ENCODE measurements around the gene ENOX2.
"Not testable (repeated sequence)": the region's sequence is repeated elsewhere in the genome, so short reads cannot be mapped to it uniquely, and the experiment has no call there.

Gene ENOX2

DNA sequence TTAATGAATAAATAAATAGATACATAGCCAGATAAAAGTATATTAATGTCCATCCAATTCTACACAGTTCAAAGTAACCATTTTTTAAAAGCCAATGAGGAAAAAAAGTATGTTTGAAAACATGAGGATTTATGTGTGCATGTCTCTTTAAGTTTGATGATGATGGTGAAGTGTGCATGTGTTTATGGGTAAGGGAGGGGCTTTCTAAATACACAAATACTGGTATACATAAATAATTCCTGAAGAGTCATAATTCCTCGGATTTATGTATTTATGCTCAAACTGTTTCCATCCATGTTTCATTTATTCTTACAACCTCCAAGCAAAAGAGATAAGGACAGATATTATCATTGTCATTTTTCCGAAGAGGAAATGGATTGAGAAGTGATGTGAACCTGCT is 75.4 kb downstream of the ENOX2 start:
- DNase-seq, result no peak

DNA sequence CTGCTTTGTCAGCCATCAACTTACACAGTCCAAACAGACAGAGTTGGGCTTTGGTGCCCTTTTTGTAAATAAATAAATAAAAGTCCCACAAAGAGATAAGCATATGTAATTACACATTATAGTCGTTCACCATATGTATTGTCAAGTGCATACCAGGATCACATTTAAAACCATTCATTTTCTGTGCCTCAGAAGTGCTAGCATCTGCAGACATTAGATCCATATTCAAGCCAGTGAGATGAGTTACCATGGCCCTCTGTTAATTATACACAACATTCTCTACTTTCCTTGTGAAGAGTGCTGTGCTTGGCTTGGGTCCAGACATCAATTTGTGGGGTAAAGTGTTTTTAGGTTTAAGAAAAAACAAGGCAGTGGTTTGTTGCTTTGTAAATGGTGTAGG is 76.8 kb downstream of the ENOX2 start:
- no peak for DNase-seq

DNA sequence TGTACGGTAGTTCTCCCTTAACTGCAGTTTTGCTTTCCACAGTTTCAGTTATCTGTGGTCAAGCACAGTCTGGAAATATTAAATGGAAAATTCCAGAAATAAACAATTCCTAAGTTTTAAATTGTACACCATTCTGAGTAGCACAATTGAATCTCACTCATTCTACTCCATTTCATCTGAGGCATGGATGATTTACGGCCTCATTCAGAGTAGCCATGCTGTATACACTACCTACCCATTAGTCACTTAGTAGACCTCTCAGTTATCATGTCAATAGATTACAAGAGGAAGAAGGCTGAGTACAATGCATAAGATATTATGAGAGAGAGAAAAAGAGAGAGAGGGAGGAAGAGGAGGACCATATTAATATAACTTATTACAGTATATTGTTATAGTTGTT is 77.5 kb downstream of the ENOX2 start:
- no peak for DNase-seq

DNA sequence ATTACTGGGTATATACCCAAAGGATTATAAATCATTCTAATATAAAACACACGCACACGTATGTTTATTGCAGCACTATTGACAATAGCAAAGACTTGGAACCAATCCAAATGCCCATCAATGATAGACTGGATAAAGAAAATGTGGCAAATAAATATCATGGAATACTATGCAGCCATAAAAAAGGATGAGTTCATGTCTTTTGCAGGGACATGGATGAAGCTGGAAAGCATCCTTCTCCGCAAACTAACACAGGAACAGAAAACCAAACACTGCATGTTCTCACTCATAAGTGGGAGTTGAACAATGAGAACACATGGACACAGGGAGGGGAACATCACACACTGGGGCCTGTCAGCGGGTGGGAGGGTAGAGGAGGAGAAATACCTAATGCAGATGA is 83.6 kb downstream of the ENOX2 start:
- not testable (repeated sequence) for DNase-seq

DNA sequence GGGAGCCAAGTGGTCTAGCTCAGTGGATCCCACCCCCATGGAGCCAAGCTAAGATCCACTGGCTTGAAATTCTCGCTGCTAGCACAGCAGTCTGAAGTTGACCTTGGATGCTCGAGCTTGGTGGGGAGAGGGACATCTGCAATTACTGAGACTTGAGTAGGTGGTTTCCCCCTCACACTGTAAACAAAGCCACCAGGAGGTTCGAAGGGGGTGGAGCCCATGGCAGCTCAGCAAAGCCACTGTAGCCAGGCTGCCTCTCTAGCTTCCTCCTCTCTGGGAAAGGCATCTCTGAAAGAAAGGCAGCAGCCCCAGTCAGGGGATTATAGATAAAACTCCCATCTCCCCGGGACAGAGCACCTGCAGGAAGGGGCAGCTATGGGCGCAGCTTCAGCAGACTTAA is 89.1 kb downstream of the ENOX2 start:
- DNase-seq, result not testable (repeated sequence)

DNA sequence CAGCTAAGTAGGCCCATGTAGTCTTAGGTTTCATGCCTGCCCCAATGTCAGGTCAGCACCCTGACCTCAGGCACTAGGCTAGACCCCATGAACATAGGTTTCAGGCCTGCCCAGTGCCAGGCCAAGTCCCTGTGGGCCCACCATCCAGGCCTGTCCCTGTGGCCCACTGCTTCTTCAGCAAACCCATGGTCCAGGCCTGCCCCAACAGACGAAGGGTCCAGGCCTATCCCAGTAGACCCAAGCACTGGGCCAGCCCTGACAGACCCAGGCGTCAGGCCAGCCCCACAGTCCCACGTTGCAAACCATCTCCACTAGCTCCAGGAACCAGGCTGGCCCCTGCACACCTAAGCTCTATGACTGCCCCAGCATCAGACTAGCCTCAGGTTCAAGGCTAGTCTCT is 92.4 kb downstream of the ENOX2 start:
- no peak for DNase-seq

DNA sequence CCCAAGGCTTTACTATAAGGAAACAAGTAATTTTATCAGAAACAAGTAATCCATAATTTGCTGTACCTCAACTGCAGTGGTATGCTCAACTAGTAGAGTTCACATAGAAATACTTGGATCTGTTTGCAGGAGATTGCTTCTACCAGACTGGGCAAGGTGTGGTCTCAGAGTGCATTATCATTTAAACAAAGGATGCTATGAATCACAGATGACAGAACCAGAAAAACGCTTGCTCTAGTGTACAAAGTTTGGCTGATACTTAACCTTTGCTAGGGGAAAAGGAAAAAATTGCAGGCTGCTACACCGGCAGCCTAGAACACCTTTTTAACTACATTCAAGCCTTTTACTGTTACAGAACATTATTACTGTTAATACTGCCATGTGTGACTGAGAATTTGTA is 97.1 kb downstream of the ENOX2 start:
- DNase-seq, result no peak

DNA sequence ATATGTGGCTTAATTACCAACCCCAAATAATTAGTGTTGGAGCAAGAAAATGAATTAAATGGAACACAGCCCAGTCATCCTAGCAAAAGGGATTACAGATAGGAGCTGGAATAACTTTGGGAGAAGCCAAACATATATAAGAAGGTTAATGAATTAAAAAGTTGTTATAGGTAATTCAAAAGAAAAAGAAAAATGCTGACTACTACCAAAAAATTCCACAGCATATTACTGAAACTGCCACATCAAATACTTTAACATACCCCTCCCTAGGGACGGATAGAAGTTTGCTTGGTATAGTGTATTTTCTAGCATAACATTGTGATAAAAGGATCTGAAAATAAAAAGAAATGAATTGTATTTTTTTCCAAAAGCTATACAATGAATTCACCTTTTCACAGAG is 99.5 kb downstream of the ENOX2 start:
- no peak for DNase-seq

DNA sequence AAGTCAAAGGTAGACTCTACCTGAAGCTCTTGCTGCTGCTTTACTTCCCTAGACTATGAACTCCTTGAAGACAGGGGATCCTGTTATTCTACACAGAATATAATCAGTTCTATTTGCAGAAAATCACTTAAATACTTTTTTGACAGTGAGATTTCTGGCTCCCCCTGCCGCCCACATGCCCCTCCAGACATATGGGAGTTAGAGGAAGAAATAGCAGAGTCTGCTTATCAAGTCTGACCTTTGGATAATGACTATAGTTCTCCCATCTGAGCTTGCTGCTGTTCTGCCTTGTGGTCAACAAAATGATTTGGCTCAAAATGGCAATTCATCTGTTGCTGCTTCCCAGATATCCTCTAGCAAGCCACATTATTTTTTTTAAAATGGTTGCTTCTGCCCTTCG is 101.1 kb downstream of the ENOX2 start:
- DNase-seq, result no peak

DNA sequence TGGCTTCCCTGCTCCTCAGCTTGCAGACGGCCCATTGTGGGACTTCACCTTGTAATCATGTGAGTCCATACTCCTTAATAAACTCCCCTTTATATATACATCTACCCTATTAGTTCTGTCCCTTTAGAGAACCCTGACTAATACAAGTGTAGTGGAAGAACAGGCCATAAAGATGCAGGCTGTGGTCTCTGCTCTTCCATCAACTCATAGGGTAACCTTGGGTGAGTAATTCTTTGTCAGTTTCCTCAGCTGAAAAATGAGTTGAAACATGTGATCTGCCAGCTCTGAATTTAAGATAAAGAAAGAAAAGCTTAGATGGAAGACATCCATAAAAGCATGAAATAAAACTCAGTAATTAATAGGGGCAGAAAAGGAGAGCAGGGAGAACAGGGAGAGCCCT is 103.6 kb downstream of the ENOX2 start:
- DNase-seq, result no peak

DNA sequence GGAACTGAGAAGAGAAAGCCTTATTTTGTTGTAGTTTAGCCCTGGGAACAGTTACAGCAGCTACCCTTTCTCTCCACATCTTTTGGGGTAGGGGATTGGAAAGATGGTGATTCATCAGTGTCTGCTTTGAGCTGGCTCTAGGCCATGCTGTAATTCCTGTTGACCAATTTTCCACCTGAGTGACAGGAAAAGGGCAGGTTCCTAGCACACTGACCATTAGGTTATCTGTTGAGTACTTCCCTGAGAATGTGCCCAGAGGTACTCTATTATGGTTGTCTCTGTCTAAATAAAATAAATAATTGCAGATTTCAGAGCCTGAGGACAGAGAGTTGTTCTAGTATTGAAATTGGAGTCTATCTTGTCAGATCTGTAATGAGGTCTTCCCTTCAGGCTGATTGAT is 109.0 kb downstream of the ENOX2 start:
- DNase-seq, result no peak

DNA sequence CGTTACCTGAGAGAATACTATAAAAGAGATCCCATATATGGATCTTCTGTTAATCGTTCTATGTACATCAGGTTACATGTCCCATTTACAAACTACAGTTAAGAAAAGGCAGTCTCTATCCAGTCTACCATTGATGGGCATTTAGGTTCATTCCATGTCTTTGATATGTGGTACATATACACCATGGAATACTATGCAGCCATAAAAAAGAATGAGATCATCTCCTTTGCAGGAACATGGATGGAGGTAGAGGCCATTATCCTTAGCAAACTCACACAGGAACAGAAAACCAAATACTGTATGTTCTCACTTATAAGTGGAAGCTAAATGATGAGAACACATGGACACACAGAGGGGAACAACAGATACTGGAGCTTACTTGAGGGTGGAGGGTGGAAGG is 111.1 kb downstream of the ENOX2 start:
- not testable (repeated sequence) for DNase-seq

DNA sequence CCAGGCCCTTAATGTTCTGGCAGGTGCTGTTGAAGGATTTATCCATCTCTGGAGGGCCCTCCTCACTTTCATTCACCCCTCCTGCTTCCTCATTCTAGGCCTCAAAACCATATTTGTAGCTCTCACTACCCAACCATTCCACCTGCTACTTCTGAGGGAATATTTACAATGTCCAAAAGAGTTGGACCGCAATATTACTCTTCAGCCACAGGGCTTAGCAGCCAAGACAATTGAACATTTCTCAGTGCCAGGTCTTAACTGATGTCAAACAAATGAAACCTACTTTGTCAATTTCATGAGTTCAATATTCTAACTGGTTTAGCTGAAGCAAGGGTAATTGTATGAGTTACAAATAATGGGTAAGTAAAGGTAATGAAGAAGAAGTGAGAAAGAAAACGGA is 113.2 kb downstream of the ENOX2 start:
- no peak for DNase-seq

DNA sequence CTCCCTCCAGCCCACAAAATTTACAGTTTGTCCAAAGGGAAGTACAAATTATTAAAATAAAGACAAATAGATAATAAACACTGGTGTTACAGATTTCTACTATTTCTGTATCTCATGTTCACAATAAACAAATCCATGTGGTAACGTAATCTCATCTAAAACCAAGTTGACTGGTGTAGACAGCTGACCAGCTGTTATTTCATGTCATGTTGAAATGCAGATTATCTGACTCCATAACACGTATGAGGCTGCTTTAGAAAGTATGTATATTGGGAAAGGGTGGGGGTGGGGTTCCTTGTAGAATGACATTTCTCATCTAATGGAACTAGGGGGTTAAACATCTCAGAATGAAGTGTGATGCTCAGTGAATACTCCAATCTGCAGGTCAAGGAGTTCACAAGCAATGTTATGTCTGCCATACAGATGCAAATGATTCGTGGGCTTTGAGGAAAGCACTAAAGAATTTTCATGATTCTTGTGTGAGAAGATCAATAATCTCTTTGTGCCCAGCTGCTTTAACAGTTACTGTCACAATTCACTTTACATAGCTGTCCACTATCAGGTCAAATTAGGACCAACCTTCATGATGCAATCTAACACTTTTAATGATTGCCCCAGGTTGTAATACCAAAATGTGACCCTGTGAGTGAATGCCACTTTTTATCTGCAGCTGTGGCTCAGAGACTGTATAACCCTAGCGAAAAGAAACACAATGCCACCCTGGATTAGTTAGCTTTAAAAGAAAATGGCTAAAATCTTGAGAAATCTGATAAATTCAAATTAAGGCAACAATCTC is 114.0 kb downstream of the ENOX2 start:
- no peak for DNase-seq

DNA sequence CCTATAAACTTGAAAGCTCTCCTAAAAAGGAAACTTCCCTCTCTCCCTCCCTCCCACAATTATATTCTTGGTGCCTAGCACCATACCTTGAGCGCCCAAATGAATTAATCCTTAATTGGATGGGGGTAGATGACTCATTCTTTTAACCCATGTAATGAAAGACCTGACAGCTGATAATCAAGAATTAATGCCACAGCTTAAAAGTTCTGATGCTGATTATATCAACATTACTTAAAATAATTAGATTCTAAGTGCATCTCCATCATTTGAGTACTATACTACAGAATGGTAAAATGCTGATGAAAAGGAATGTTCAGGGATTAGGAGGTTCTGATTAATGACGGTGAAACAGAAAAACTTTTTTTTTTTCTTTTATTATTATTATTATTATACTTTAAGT is 117.0 kb downstream of the ENOX2 start:
- no peak for DNase-seq

DNA sequence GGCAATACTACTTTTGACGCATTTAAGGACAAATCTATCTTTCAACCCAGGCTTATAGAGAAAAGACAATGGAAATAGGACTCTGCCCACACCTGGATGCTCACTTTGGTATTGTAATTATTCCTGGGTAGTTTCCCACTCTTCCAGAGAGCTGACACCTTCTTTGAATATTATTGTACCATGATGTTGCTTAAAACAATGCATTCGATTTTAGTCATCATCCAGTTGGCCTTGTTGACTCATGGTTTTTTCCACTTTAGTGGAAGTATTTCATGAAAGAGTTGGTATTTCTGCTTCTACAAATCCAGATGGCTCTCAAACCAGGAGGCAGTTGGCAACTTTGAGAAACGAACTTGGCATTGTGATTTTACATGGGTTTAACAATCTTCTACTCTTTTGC is 124.2 kb downstream of the ENOX2 start:
- no peak for DNase-seq

DNA sequence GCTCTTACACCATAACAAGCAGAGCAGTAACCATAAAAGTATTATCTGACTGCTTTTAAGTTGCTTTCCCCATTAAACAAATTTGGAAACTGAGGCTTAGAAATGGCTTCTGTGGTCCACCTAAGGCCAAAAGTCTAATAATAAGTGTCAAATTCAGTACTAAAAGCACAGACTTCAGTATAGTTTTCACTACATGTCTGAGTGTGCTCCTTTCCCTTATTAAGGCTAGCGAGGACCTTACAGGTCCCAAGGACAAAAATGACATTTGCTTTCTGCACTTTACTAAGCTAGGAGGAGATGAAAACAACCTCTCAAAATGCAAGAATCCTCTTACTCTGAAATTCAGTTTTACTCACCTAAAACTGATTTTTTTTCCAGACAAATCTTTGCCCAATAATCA is 127.2 kb downstream of the ENOX2 start:
- no peak for DNase-seq

DNA sequence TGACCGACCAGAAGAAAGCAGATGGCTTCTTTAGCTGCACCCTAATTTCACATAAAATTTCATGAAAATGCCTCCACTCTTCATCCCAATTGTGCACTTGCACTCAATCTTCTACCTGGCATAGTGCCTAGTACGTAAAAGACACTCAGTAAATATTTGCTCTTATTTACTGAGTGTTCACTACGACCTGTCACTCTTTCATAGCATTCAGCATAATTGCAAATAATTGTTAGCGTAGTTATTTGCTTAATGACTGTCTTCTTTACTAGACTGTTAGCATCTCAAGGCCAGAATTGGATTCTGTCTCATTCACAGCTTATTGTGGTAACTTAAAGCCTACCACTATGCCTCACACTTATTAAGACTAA is 130.2 kb downstream of the ENOX2 start:
- DNase-seq, result no peak

DNA sequence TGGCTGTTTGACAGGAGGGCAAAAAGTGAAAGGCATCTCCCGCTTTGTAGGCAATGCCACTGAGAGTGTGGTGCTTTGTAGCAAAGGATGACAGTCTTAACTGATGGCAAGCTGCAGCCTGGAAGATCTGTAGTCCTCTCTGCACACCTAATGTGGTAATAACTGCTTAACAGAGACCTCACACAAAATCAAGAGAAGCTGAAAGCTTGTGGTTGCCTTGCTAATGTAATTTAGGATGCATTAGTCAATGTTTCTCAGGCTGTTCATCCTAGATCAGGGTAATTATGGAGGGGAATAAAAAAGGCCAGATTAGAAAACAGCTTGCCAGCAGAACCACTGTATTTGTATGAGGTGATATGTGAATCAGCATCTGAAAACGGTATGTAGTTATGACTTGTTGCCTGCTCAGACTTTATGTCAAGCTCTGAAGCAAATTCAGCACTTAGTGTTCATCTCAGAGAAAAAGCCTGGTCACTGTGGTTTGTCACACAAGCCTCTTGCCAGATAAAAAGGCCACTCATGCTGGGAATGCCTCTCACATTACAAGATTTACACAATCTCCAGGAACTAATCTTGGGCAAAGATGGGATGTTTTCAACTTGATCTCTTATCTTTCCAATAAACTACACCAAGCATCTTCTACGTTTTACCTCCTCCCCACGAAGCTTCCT is 130.8 kb downstream of the ENOX2 start:
- peak in 1 of 51 donors; percentile 9 for DNase-seq

DNA sequence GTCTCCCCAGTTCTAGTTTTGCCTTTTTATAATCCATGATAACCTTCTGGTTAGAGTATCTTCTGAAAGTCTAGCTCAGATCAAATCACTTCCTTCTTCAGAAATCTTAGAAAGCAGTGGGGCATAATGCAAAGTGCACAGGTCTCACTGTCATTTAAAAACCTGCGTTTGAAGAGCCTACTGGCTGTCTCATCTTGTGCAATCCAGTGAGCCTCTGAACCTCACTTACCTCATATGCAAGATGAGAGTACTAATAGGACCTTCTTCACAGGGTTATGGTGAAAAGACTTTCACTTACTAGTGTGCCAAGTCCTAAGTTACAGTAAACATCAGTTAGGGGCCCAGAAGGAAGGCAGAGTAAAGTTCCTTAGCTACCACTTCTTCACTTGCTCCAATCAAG is 131.4 kb downstream of the ENOX2 start:
- DNase-seq, result no peak

DNA sequence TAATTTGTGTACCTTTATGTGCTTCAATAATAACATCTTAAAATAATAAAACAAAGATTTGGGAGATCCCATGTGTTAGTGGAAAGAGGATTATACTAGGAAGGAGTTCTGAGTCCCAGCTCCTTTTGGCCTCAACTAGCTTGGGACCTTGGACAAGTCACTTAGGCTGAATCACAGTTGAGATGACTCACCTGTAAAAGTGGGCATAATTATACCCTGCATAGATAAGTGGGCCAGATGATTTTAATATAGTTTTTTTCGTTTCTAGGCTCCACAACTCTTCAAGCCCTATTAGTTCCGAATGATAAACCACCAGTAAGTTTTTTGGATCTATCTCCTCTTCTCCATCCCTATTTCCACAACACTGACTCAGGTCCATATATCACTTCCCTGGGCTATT is 131.8 kb downstream of the ENOX2 start:
- DNase-seq, result no peak

DNA sequence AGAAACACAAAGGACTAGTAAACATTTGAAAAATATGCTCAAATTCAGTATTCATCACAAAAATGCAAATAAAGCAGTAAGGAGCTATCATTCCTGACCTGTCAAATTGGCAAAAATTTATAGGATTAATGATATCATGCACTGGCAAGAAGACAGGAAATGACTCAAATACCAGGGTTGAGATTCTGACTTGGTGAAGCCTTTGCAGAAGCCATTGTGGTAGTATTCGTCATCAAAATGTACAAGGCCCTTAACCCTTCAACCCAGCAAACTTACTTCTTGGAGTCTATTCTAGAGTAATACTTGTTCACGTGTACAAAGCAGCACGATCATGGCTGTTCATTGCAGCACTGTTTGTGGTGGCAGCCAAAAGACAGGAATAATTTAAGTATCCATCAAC is 132.4 kb downstream of the ENOX2 start:
- DNase-seq, result no peak

DNA sequence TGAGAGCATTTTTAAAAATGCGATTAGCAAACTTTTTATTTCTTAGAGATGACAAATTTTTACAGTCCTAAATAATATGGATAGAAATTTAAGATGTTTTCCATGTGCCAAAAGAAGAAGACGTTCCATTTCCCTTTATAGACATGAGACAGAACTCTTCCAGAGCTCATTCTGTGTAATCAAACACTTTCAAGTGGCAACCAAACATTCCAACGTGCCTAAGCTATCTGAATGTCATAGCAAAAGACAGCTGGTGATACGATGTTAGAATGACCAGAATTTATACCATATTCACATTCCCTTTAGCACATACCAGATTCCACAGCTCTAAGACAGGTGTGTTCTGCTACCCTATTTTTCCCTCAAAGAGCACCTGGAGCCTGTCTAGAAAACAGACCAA is 133.2 kb downstream of the ENOX2 start:
- no peak for DNase-seq

DNA sequence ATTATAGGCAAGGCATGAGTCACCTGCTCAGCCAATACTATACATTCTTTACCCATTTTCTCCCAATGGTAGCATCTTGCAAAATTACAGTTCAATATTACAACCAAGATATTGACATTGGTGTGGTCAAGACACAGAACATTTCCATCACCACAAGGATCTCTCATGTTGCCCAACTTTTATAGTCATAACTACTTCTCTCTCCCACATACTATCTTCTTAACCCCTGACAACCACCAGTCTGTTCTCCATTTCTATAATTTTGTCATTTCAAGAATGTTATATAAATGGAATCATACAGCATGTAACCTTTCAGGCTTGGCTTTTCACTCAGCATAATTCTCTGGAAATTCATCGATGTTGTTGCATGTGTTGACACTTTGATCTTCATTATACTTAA is 144.9 kb downstream of the ENOX2 start:
- no peak for DNase-seq
